IMR-90 (cell line): Measurements from ENCODE around the gene AOPEP. TPM values are rescaled to one million over a fixed set of nuclear protein-coding genes. Genes with fewer than 3 reads are reported as not detected.

Experiments
- ATAC-seq: fragments of 200-7000 bp; cut with Tn5 transposase; 2 replicates; pipeline ENCODE4 v1.9.1; 2020; ENCODE audit warnings: low read depth, mild to moderate bottlenecking, moderate library complexity
- BruUV-seq: library from RNA; stranded (reverse); fragments of 400-500 nt; replicated peaks from 2 replicates; lab custom pipeline; 2021; lab: Mats Ljungman, UMichigan
- CTCF ChIA-PET: fragments of 300-600 bp; formaldehyde crosslinking; extraction: SDS; loops from one replicate; lab custom pipeline; 2021; ENCODE audit warnings: antibody characterized with exemption; lab: Yijun Ruan, JAX
- POLR2A ChIA-PET: fragments of 300-600 bp; sonication (Branson Sonifier 250); formaldehyde crosslinking; loops from one replicate; lab custom pipeline; 2022; ENCODE audit warnings: antibody characterized with exemption; ENCODE audit not compliant: unreplicated experiment; lab: Charles Lee
- DNase-seq: peaks from one replicate; pipeline ENCODE4 v3.0.0; 2013
- H2AFZ ChIP-seq: replicated peaks from 2 replicates; pipeline ENCODE3; 2013; ENCODE audit warnings: low read length, mild to moderate bottlenecking; ENCODE audit not compliant: poor library complexity
- H2AK5ac ChIP-seq: 2 replicates; pipeline ENCODE4 v1.6.1; 2013; ENCODE audit warnings: low read depth, low read length, inconsistent platforms
- H2AK9ac ChIP-seq: replicated peaks from 2 replicates; pipeline ENCODE3; 2013; ENCODE audit warnings: mild to moderate bottlenecking, low read depth, low read length, moderate library complexity; ENCODE audit not compliant: poor library complexity
- H2BK120ac ChIP-seq: 2 replicates; pipeline ENCODE4 v1.6.1; 2013; ENCODE audit warnings: low read depth, low read length, inconsistent platforms
- H2BK15ac ChIP-seq: 3 replicates; pipeline ENCODE4 v1.6.1; 2013; ENCODE audit warnings: low read depth, low read length, inconsistent platforms
- H2BK20ac ChIP-seq: 2 replicates; pipeline ENCODE4 v1.6.1; 2013; ENCODE audit warnings: low read depth, mild to moderate bottlenecking, inconsistent platforms, low read length, moderate library complexity
- H2BK5ac ChIP-seq: 2 replicates; pipeline ENCODE4 v1.6.1; 2013; ENCODE audit warnings: mild to moderate bottlenecking, low read depth, low read length, inconsistent platforms; ENCODE audit not compliant: poor library complexity, severe bottlenecking
- H3K14ac ChIP-seq: replicated peaks from 2 replicates; pipeline ENCODE4 v1.6.1; 2013; ENCODE audit warnings: low read depth, low read length, inconsistent platforms
- H3K18ac ChIP-seq: 2 replicates; pipeline ENCODE4 v1.6.1; 2013; ENCODE audit warnings: low read depth, low read length, control low read depth
- H3K23ac ChIP-seq: 2 replicates; pipeline ENCODE4 v1.6.1; 2013; ENCODE audit warnings: low read depth, low read length, inconsistent platforms
- H3K27ac ChIP-seq: 2 replicates; pipeline ENCODE4 v1.5.1; 2013; ENCODE audit warnings: mild to moderate bottlenecking, control low read depth, low read length; ENCODE audit not compliant: insufficient read depth
- H3K27me3 ChIP-seq: 2 replicates; pipeline ENCODE4 v1.6.1; 2013; ENCODE audit warnings: low read length; ENCODE audit not compliant: control insufficient read depth, insufficient read depth
- H3K36me3 ChIP-seq: 2 replicates; pipeline ENCODE4 v1.6.1; 2013; ENCODE audit warnings: low read length, mixed read lengths; ENCODE audit not compliant: control insufficient read depth, insufficient read depth
- H3K4ac ChIP-seq: 2 replicates; pipeline ENCODE4 v1.6.1; 2013; ENCODE audit warnings: low read depth, low read length, inconsistent platforms
- H3K4me1 ChIP-seq: 2 replicates; pipeline ENCODE4 v1.6.1; 2013; ENCODE audit warnings: low read length, mixed read lengths; ENCODE audit not compliant: control insufficient read depth, insufficient read depth
- H3K4me2 ChIP-seq: 2 replicates; pipeline ENCODE4 v1.6.1; 2013; ENCODE audit warnings: low read depth, mild to moderate bottlenecking, control low read depth, low read length, moderate library complexity
- H3K4me3 ChIP-seq: 2 replicates; pipeline ENCODE4 v1.5.1; 2013; ENCODE audit warnings: low read depth, mild to moderate bottlenecking, control low read depth, low read length, moderate library complexity; ENCODE audit not compliant: insufficient read depth
- H3K56ac ChIP-seq: 2 replicates; pipeline ENCODE4 v1.6.1; 2013; ENCODE audit warnings: low read length, inconsistent platforms; ENCODE audit not compliant: insufficient read depth; ENCODE audit errors: extremely low read depth
- H3K79me1 ChIP-seq, 2 experiments: 2 replicates each; pipeline ENCODE4 v1.6.1; 2013; ENCODE audit warnings: low read length in 2 of 2, inconsistent platforms in 1 of 2, low read depth in 1 of 2
- H3K9ac ChIP-seq: 2 replicates; pipeline ENCODE4 v1.6.1; 2013; ENCODE audit warnings: low read depth, low read length, control low read depth
- H3K9me1 ChIP-seq: 2 replicates; pipeline ENCODE4 v1.6.1; 2013; ENCODE audit warnings: low read length, inconsistent platforms; ENCODE audit not compliant: insufficient read depth
- H3K9me3 ChIP-seq: 2 replicates; pipeline ENCODE4 v1.6.1; 2013; ENCODE audit warnings: low read length; ENCODE audit not compliant: control insufficient read depth, insufficient read depth
- H4K20me1 ChIP-seq: 2 replicates; pipeline ENCODE4 v1.6.1; 2013; ENCODE audit warnings: low read length, inconsistent platforms; ENCODE audit not compliant: insufficient read depth
- H4K5ac ChIP-seq: 2 replicates; pipeline ENCODE4 v1.6.1; 2013; ENCODE audit warnings: mild to moderate bottlenecking, low read depth, low read length, control low read depth
- H4K8ac ChIP-seq, 2 experiments: 2 replicates each; pipeline ENCODE4 v1.6.1; 2013; ENCODE audit warnings: low read depth in 2 of 2, low read length in 2 of 2, control low read depth in 1 of 2, inconsistent platforms in 1 of 2
- H4K91ac ChIP-seq: 2 replicates; pipeline ENCODE4 v1.6.1; 2013; ENCODE audit warnings: low read depth, low read length, inconsistent platforms; ENCODE audit not compliant: insufficient read depth
- CEBPB ChIP-seq: IDR thresholded peaks from 2 replicates; pipeline ENCODE4 v1.6.1; 2012; ENCODE audit warnings: low read depth, low read length, improper control_type of control experiment
- CHD1 ChIP-seq: IDR thresholded peaks from 2 replicates; pipeline ENCODE4 v1.6.1; 2012; ENCODE audit warnings: low read depth, low read length, improper control_type of control experiment
- MAZ ChIP-seq: IDR thresholded peaks from 2 replicates; pipeline ENCODE4 v1.6.1; 2012; ENCODE audit warnings: low read depth, mild to moderate bottlenecking, low read length, improper control_type of control experiment, moderate library complexity, borderline replicate concordance
- RCOR1 ChIP-seq: IDR thresholded peaks from 2 replicates; pipeline ENCODE4 v1.6.1; 2012; ENCODE audit warnings: mild to moderate bottlenecking, low read length, improper control_type of control experiment; ENCODE audit not compliant: insufficient replicate concordance
- RFX5 ChIP-seq: IDR thresholded peaks from 2 replicates; pipeline ENCODE4 v1.8.0; 2012; ENCODE audit warnings: low read depth, mild to moderate bottlenecking, low read length, moderate library complexity
- USF2 ChIP-seq: fragments of 150-350 bp; IDR thresholded peaks from 2 replicates; pipeline ENCODE4 v1.6.1; 2017; ENCODE audit warnings: mild to moderate bottlenecking, antibody characterized with exemption, low read length, low read depth
- WGBS, 2 experiments: methylation state at CpG; one replicate each; pipeline versions ENCODE4 v1.1.5 to v1.1.7; 2013; ENCODE audit warnings: missing lambda C conversion rate in 2 of 2; ENCODE audit not compliant: insufficient read length in 1 of 2; ENCODE audit errors: extremely low coverage in 2 of 2; 5-methylcytosine and 5-hydroxymethylcytosine counted together
- dilution Hi-C: fragments of 300-500 bp; cut with HindIII; formaldehyde crosslinking; loops from one replicate; pipeline ENCODE4 v1.14.3; 2018; ENCODE audit warnings: low sequenced_read_pairs; ENCODE audit not compliant: unreplicated experiment
- in situ Hi-C: fragments of 300-500 bp; cut with MboI; formaldehyde crosslinking; loops from 3 replicates; pipeline ENCODE4 v1.14.3; 2019; ENCODE audit warnings: low sequenced_read_pairs, inconsistent platforms, mixed read lengths
- intact Hi-C: fragments of 100-400 bp; cut with micrococcal nuclease; formaldehyde crosslinking; loops from 2 replicates; pipeline ENCODE4 v1.10.0; 2022
- polyA plus RNA-seq, 3 experiments: library from polyadenylated mRNA; depleted of rRNA; stranded (reverse); fragments of >200 nt; gene quantifications; 2 replicates each; pipeline ENCODE4 v1.2.3, GENCODE V29; 2012; ENCODE audit warnings: low replicate concordance in 1 of 3
- total RNA-seq: library from RNA; depleted of rRNA; stranded (reverse); fragments of >200 nt; gene quantifications from 2 replicates; pipeline ENCODE4 v1.2.3, GENCODE V29; 2012

The AOPEP gene
- total and polyA plus RNA-seq, 2 of the 4 experiments (the other 2 are of a cell fraction): 34.9 to 38.7 TPM

- no peak overlapping the region for H3K4me3 ChIP-seq
- no peaks in the 10 kb centered on the region for H3K27me3 ChIP-seq
- TF ChIP-seq USF2: no peak
- TF ChIP-seq MAZ: no peak
- TF ChIP-seq RFX5: no peak
- TF ChIP-seq CHD1: no peak
- TF ChIP-seq RCOR1: no peak
- no peak for TF ChIP-seq CEBPB
- no peak for DNase-seq
- peaks cover 10% of the 10 kb centered on the region; the same call in 1 of the 2 replicates for H3K36me3 ChIP-seq
- H2BK5ac ChIP-seq: no peak overlapping the region
- H3K14ac ChIP-seq: no peak overlapping the region
- no TSS peak for BruUV-seq
- WGBS, 2 experiments: no CpG with 5 or more reads among the region's 6 CpGs
- no peak overlapping the region for H2BK120ac ChIP-seq
- H3K79me1 ChIP-seq: no peaks in the 10 kb centered on the region
- dilution Hi-C loops (no loop called here), intact Hi-C loops (no loop called here), in situ Hi-C loops (no loop called here)
- H2BK20ac ChIP-seq: no peak overlapping the region
- H3K27ac ChIP-seq: no peak overlapping the region
- ChIA-PET POLR2A (no interaction called here), CTCF (interaction anchor here (1.5 kb wide), 1 partner anchor 13 kb away, joined by 4 read pairs; no protein-coding TSS in a partner anchor)
- H4K8ac ChIP-seq: no peak overlapping the region
- H3K9ac ChIP-seq: no peak overlapping the region
- H4K20me1 ChIP-seq: no peaks in the 10 kb centered on the region
- H2AK5ac ChIP-seq: no peak overlapping the region
- no peak for ATAC-seq
- H3K9me3 ChIP-seq: no peaks in the 10 kb centered on the region
- H3K4me2 ChIP-seq: no peak overlapping the region
- no peak overlapping the region for H2BK15ac ChIP-seq
- H3K4ac ChIP-seq: no peak overlapping the region
- H2AFZ ChIP-seq: no peak overlapping the region
- no peak overlapping the region for H4K91ac ChIP-seq
- H3K18ac ChIP-seq: no peak overlapping the region
- no peak overlapping the region for H2AK9ac ChIP-seq
- no peak overlapping the region for H4K5ac ChIP-seq
- peaks cover 3% of the 10 kb centered on the region; the same call in 1 of the 2 replicates for H3K4me1 ChIP-seq
- peaks cover 8% of the 10 kb centered on the region; the same call in 1 of the 2 replicates for H3K9me1 ChIP-seq
- H3K56ac ChIP-seq: no peak overlapping the region
- no peak overlapping the region for H3K23ac ChIP-seq
These were observed 388.6 kb downstream of the AOPEP start for GRCh38 chr9:95115104-95115503.
